Endothelial cell of umbilical vein (primary cell): ENCODE results near the gene STAB1. TPM values are rescaled to one million over a fixed set of nuclear protein-coding genes. Genes with fewer than 3 reads are reported as not detected.

Source experiments
- BruUV-seq: library from RNA; stranded (reverse); fragments of 400-500 nt; replicated peaks from 2 replicates; lab custom pipeline; 2021; lab: Mats Ljungman, UMichigan
- CTCF ChIA-PET: fragments of 300-600, 350-600 bp; sonication (Branson Sonifier 250); formaldehyde crosslinking; loops from one replicate; lab custom pipeline; 2021; ENCODE audit warnings: antibody characterized with exemption, inconsistent platforms; lab: Charles Lee
- POLR2A ChIA-PET: fragments of 300-600, 350-600 bp; sonication (Branson Sonifier 250); formaldehyde crosslinking; loops from one replicate; lab custom pipeline; 2021; ENCODE audit warnings: antibody characterized with exemption, inconsistent platforms; lab: Charles Lee
- DNase-seq: peaks from one replicate; pipeline ENCODE4 v3.0.0-alpha.2; 2011; ENCODE audit warnings: low read depth, low spot score
- FAIRE-seq: peaks from 2 replicates; lab custom pipeline; 2011; peaks lifted over from hg19 to GRCh38; lab: Jason Lieb, UNC
- H2AFZ ChIP-seq: 2 replicates; pipeline ENCODE4 v1.6.0; 2012; ENCODE audit warnings: low read depth, low read length, control low read depth, inconsistent platforms
- H3K27ac ChIP-seq: 2 replicates; pipeline ENCODE4 v1.5.1; 2011; ENCODE audit warnings: low read depth, mild to moderate bottlenecking, control low read depth, low read length, moderate library complexity; ENCODE audit not compliant: insufficient read depth
- H3K27me3 ChIP-seq, 2 experiments: 2 replicates each; pipeline versions ENCODE4 v1.6.0 to v1.6.1; 2011; ENCODE audit warnings: low read length in 2 of 2, mixed read lengths in 1 of 2; ENCODE audit not compliant: control insufficient read depth in 2 of 2, insufficient read depth in 2 of 2
- H3K36me3 ChIP-seq, 2 experiments: 2 replicates in 1 of 2; 3 replicates in 1 of 2; pipeline ENCODE4 v1.5.1; 2011; ENCODE audit warnings: low read length in 2 of 2, mild to moderate bottlenecking in 1 of 2, moderate library complexity in 1 of 2; ENCODE audit not compliant: control insufficient read depth in 2 of 2, insufficient read depth in 2 of 2; ENCODE audit errors: extremely low read depth in 1 of 2
- H3K4me1 ChIP-seq: 3 replicates; pipeline ENCODE4 v1.5.1; 2011; ENCODE audit warnings: mild to moderate bottlenecking, low read length; ENCODE audit not compliant: control insufficient read depth, insufficient read depth; ENCODE audit errors: extremely low read depth
- H3K4me2 ChIP-seq: 2 replicates; pipeline ENCODE4 v1.6.1; 2011; ENCODE audit warnings: low read length, control low read depth, mixed read lengths; ENCODE audit not compliant: insufficient read depth
- H3K4me3 ChIP-seq, 3 experiments: fragments of 200-600 bp in 1 of 3; sonication (generic), shearing (Covaris generic) in 1 of 3; replicated peaks in 1 of 3; 2 replicates each; pipeline ENCODE4 v1.5.1; 2011 to 2016; ENCODE audit warnings: control low read depth in 3 of 3, low read length in 3 of 3, mild to moderate bottlenecking in 2 of 3, inconsistent platforms in 1 of 3, low read depth in 1 of 3, moderate library complexity in 1 of 3; ENCODE audit not compliant: insufficient read depth in 1 of 3
- H3K79me2 ChIP-seq: 2 replicates; pipeline ENCODE4 v1.6.0; 2012; ENCODE audit warnings: low read length, inconsistent platforms; ENCODE audit not compliant: control insufficient read depth, insufficient read depth
- H3K9ac ChIP-seq: replicated peaks from 2 replicates; pipeline ENCODE3; 2011; ENCODE audit warnings: low read length, control low read depth; ENCODE audit not compliant: insufficient read depth; ENCODE audit errors: extremely low read depth
- H3K9me1 ChIP-seq: replicated peaks from 3 replicates; pipeline ENCODE4 v1.6.0; 2011; ENCODE audit warnings: mild to moderate bottlenecking, low read length; ENCODE audit not compliant: control insufficient read depth, insufficient read depth; ENCODE audit errors: extremely low read depth
- H3K9me3 ChIP-seq: replicated peaks from 2 replicates; pipeline ENCODE4 v1.5.1; 2012; ENCODE audit warnings: low read length, inconsistent platforms; ENCODE audit not compliant: control insufficient read depth, insufficient read depth
- H4K20me1 ChIP-seq: replicated peaks from 2 replicates; pipeline ENCODE3; 2011; ENCODE audit warnings: mild to moderate bottlenecking, low read length; ENCODE audit not compliant: control insufficient read depth, insufficient read depth; ENCODE audit errors: extremely low read depth
- CTCF ChIP-seq, 2 donors: IDR thresholded peaks; 1 replicate in 1 of 2; 2 replicates in 1 of 2; pipeline ENCODE4 v1.5.1; 2011; ENCODE audit warnings: low read length in 2 of 2, mild to moderate bottlenecking in 2 of 2, moderate library complexity in 2 of 2, control low read depth in 1 of 2, inconsistent platforms in 1 of 2, low read depth in 1 of 2; ENCODE audit not compliant: insufficient read depth in 1 of 2; ENCODE audit errors: extremely low read depth in 1 of 2
- EZH2 ChIP-seq: IDR thresholded peaks from 2 replicates; pipeline ENCODE4 v1.6.1; 2012; ENCODE audit warnings: borderline replicate concordance, low read depth, mild to moderate bottlenecking, moderate library complexity, low read length, inconsistent platforms; ENCODE audit not compliant: severe bottlenecking
- FOS ChIP-seq: IDR thresholded peaks from 2 replicates; pipeline ENCODE4 v1.6.1; 2011; ENCODE audit warnings: mild to moderate bottlenecking, low read length, moderate library complexity, borderline replicate concordance; ENCODE audit not compliant: insufficient read depth
- GATA2 ChIP-seq: IDR thresholded peaks from 2 replicates; pipeline ENCODE4 v1.7.0; 2011; ENCODE audit warnings: low read depth, mild to moderate bottlenecking, moderate library complexity, mixed read lengths, low read length; ENCODE audit not compliant: insufficient read length, insufficient read depth
- JUN ChIP-seq: IDR thresholded peaks from 2 replicates; pipeline ENCODE4 v1.6.1; 2011; ENCODE audit warnings: borderline replicate concordance, low read depth; ENCODE audit not compliant: insufficient read length, insufficient read depth
- MAX ChIP-seq: IDR thresholded peaks from 2 replicates; pipeline ENCODE4 v1.6.1; 2011; ENCODE audit not compliant: insufficient read depth, insufficient read length
- MYC ChIP-seq: IDR thresholded peaks from one replicate; pipeline ENCODE4 v1.6.1; 2011; ENCODE audit warnings: mild to moderate bottlenecking, low read depth, low read length
- POLR2A ChIP-seq: IDR thresholded peaks from 2 replicates; pipeline ENCODE4 v1.6.1; 2012; ENCODE audit warnings: low read depth, mild to moderate bottlenecking, control low read depth, low read length
- POLR2AphosphoS5 ChIP-seq: IDR thresholded peaks from 2 replicates; pipeline ENCODE4 v1.6.1; 2012; ENCODE audit warnings: low read depth, mild to moderate bottlenecking, control low read depth, low read length, moderate library complexity; ENCODE audit not compliant: insufficient read depth
- dilution Hi-C: fragments of 300-500 bp; cut with MboI; formaldehyde crosslinking; loops from one replicate; pipeline ENCODE4 v1.15.0; 2019; ENCODE audit warnings: low sequenced_read_pairs; ENCODE audit not compliant: extremely low pct_ligation_motif_present
- intact Hi-C: fragments of 100-400 bp; cut with micrococcal nuclease; formaldehyde crosslinking; loops from one replicate; pipeline ENCODE4 v1.10.0; 2022
- polyA plus RNA-seq, 4 experiments: library from polyadenylated mRNA; depleted of rRNA in 3 of 4; stranded (reverse) in 3 of 4; unstranded in 1 of 4; fragments of >200 nt; gene quantifications; 2 replicates each; pipeline versions ENCODE4 v1.2.1 to v1.2.3, GENCODE V29; 2011 to 2012; ENCODE audit warnings: missing spikeins in 1 of 4
- total RNA-seq: library from RNA; stranded (reverse); gene quantifications from 2 replicates; pipeline ENCODE4 v1.2.3, GENCODE V29; 2021

Gene STAB1
- total and polyA plus RNA-seq, 2 donors (not counting 3 experiments of a cell fraction or from before 2014, with no cell fraction given): 369 TPM

GRCh38 chr3:52446631-52447511, 48.3 kb upstream of the STAB1 start:
- Histone ChIP-seq H4K20me1 (no peaks in the 10 kb centered on the region), H3K4me3 (no peak overlapping the region), H3K27ac (no peak overlapping the region), H2AFZ (peak overlapping the region; percentile 15), H3K9me1 (no peaks in the 10 kb centered on the region), H3K36me3 (no peaks in the 10 kb centered on the region), H3K27me3 (no peaks in the 10 kb centered on the region), H3K9me3 (no peaks in the 10 kb centered on the region), H3K9ac (no peak overlapping the region), H3K4me1 (peaks cover 5% of the 10 kb centered on the region), H3K4me2 (no peak overlapping the region), H3K79me2 (no peaks in the 10 kb centered on the region)
- ChIA-PET CTCF (interaction anchor here (0.7 to 7.2 kb wide), 13 partner anchors 10 to 228 kb away, joined by 3 to 243 read pairs (median 6); partner anchors contain the start of gene WDR82), POLR2A (interaction anchor here (0.5 kb wide), 1 partner anchor 22 kb away, joined by 4 read pairs; no protein-coding TSS in a partner anchor)
- dilution Hi-C loops (no loop called here), intact Hi-C loops (loop anchor here (1.0 to 5.0 kb wide), 3 partner anchors 19 to 210 kb away; partner anchors contain the start of gene TWF2)
- TF ChIP-seq CTCF (IDR thresholded peaks at IDR 0.05; ENCODE audit: extremely low read depth in 1 of 2, insufficient read depth in 1 of 2, low read depth in 1 of 2, low read length in 2 of 2): peak; percentile 99
- no peak for TF ChIP-seq POLR2A
- TF ChIP-seq GATA2: no peak
- no peak for TF ChIP-seq JUN
- no peak for TF ChIP-seq MYC
- TF ChIP-seq MAX: peak; percentile 15
- TF ChIP-seq EZH2: no peak
- no peak for TF ChIP-seq FOS
- no peak for TF ChIP-seq POLR2AphosphoS5
- DNase-seq (peak; percentile 70), FAIRE-seq (peak; percentile 82)
- BruUV-seq: no TSS peak
